ENCODE data around the gene PHOX2A.
A peak's percentile ranks its signal among the peaks of the same experiment; 100 is the strongest.

The PHOX2A gene

GRCh38 chr11:72221386-72222075 is 22.4 kb downstream of the PHOX2A start:
- peak overlapping the region; percentile 79; the same call in 1 of the 2 replicates for H2AFZ ChIP-seq (ENCODE audit: low read depth, low read length)
- peak overlapping the region; percentile 39 for H3K4me2 ChIP-seq (ENCODE audit: low read length)
- H3K27ac ChIP-seq (ENCODE audit: low read length), result no peak overlapping the region; the same call in 1 of the 2 replicates
- peaks cover 11% of the 10 kb centered on the region; the same call in 1 of the 2 replicates for H4K20me1 ChIP-seq (ENCODE audit: insufficient read depth, low read length)
- 0 out of 2 replicates have a peak overlapping the region, but pooled peaks have one; percentile 7 for H3K4me3 ChIP-seq (ENCODE audit: low read length)
- no peak overlapping the region; the same call in 1 of the 2 replicates for H3K9ac ChIP-seq (ENCODE audit: low read length)
- H3K36me3 ChIP-seq (replicated peaks; ENCODE audit: low read depth, low read length), result no peaks in the 10 kb centered on the region
- no peaks in the 10 kb centered on the region for H3K9me3 ChIP-seq (ENCODE audit: insufficient read depth, low read length)
- H3K79me2 ChIP-seq (ENCODE audit: low read length), result peaks cover 27% of the 10 kb centered on the region
- TF ChIP-seq CTCF (IDR thresholded peaks at IDR 0.05; ENCODE audit: low read depth, low read length) (no peak), EZH2phosphoT487 (IDR thresholded peaks at IDR 0.05; ENCODE audit: low read depth) (no peak)
- peaks cover 42% of the 10 kb centered on the region for H3K4me1 ChIP-seq (ENCODE audit: low read length)
- H3K27me3 ChIP-seq (ENCODE audit: low read depth, low read length), result no peaks in the 10 kb centered on the region

- H4K20me1 ChIP-seq (ENCODE audit: insufficient read depth, low read length), result peaks cover 7% of the 10 kb centered on the region; the same call in 1 of the 2 replicates
- H3K4me2 ChIP-seq (ENCODE audit: low read length), result peak overlapping the region; percentile 39
- H3K9me3 ChIP-seq (ENCODE audit: insufficient read depth, low read length), result no peaks in the 10 kb centered on the region
- H3K4me1 ChIP-seq (ENCODE audit: low read length), result peaks cover 44% of the 10 kb centered on the region
- H3K27ac ChIP-seq (ENCODE audit: low read length), result no peak overlapping the region
- no peak for TF ChIP-seq EZH2phosphoT487 (IDR thresholded peaks at IDR 0.05; ENCODE audit: low read depth)
- TF ChIP-seq CTCF (IDR thresholded peaks at IDR 0.05; ENCODE audit: low read depth, low read length), result no peak
- H3K4me3 ChIP-seq (ENCODE audit: low read length), result no peak overlapping the region
- no peaks in the 10 kb centered on the region for H3K27me3 ChIP-seq (ENCODE audit: low read depth, low read length)
- peaks cover 20% of the 10 kb centered on the region for H3K79me2 ChIP-seq (ENCODE audit: low read length)
- H2AFZ ChIP-seq (ENCODE audit: low read depth, low read length), result peak overlapping the region; percentile 79; the same call in 1 of the 2 replicates
- H3K9ac ChIP-seq (ENCODE audit: low read length), result no peak overlapping the region; the same call in 1 of the 2 replicates
- H3K36me3 ChIP-seq (replicated peaks; ENCODE audit: low read depth, low read length), result no peaks in the 10 kb centered on the region
These were observed 23.1 kb downstream of the PHOX2A start for GRCh38 chr11:72220696-72221363.

GRCh38 chr11:72218251-72218745 is 25.7 kb downstream of the PHOX2A start:
- TF ChIP-seq EZH2phosphoT487 (IDR thresholded peaks at IDR 0.05; ENCODE audit: low read depth), result no peak
- Histone ChIP-seq H3K4me2 (ENCODE audit: low read length) (peak overlapping the region; percentile 56), H3K27ac (ENCODE audit: low read length) (no peak overlapping the region), H4K20me1 (ENCODE audit: insufficient read depth, low read length) (no peaks in the 10 kb centered on the region), H3K9me3 (ENCODE audit: insufficient read depth, low read length) (no peaks in the 10 kb centered on the region), H3K79me2 (ENCODE audit: low read length) (no peaks in the 10 kb centered on the region), H3K4me1 (ENCODE audit: low read length) (peaks cover 38% of the 10 kb centered on the region), H3K9ac (ENCODE audit: low read length) (no peak overlapping the region), H3K4me3 (ENCODE audit: low read length) (no peak overlapping the region), H3K36me3 (replicated peaks; ENCODE audit: low read depth, low read length) (no peaks in the 10 kb centered on the region), H3K27me3 (ENCODE audit: low read depth, low read length) (peaks cover 12% of the 10 kb centered on the region; the same call in 1 of the 2 replicates), H2AFZ (ENCODE audit: low read depth, low read length) (peak overlapping the region; percentile 36; the same call in 1 of the 2 replicates)

GRCh38 chr11:72217841-72218240 is 26.1 kb downstream of the PHOX2A start:
- no peaks in the 10 kb centered on the region for H4K20me1 ChIP-seq (ENCODE audit: insufficient read depth, low read length)
- no peak overlapping the region for H3K9ac ChIP-seq (ENCODE audit: low read length)
- H2AFZ ChIP-seq (ENCODE audit: low read depth, low read length), result peak overlapping the region; percentile 36; the same call in 1 of the 2 replicates
- no peak overlapping the region for H3K27ac ChIP-seq (ENCODE audit: low read length)
- peak overlapping the region; percentile 56 for H3K4me2 ChIP-seq (ENCODE audit: low read length)
- H3K27me3 ChIP-seq (ENCODE audit: low read depth, low read length), result peaks cover 12% of the 10 kb centered on the region; the same call in 1 of the 2 replicates
- H3K79me2 ChIP-seq (ENCODE audit: low read length), result no peaks in the 10 kb centered on the region
- TF ChIP-seq CTCF (IDR thresholded peaks at IDR 0.05; ENCODE audit: low read depth, low read length) (no peak), EZH2phosphoT487 (IDR thresholded peaks at IDR 0.05; ENCODE audit: low read depth) (no peak)
- H3K4me1 ChIP-seq (ENCODE audit: low read length), result peaks cover 38% of the 10 kb centered on the region
- no peak overlapping the region for H3K4me3 ChIP-seq (ENCODE audit: low read length)
- H3K9me3 ChIP-seq (ENCODE audit: insufficient read depth, low read length), result no peaks in the 10 kb centered on the region
- H3K36me3 ChIP-seq (replicated peaks; ENCODE audit: low read depth, low read length), result no peaks in the 10 kb centered on the region

Data from OCI-LY3 (cell line).